Measurements from ENCODE around the gene CCL24. TPM values are rescaled to one million over a fixed set of nuclear protein-coding genes. Genes with fewer than 3 reads are reported as not detected.

The CCL24 gene
- total and polyA plus RNA-seq, 2 donors (not counting 3 experiments of a cell fraction or from before 2014, with no cell fraction given): not detected

GRCh38 chr7:75772081-75773077, 41.2 kb downstream of the CCL24 start, which contains the start of gene CCL26:
CCL26 (minus strand) TSS chr7:75772211; CDS start chr7:75772176, 35 bp downstream.
- POLR2A ChIA-PET: no interaction called here
- Histone ChIP-seq H3K9ac (replicated peaks; ENCODE audit: extremely low read depth, insufficient read depth, low read length) (no peak within 1 kb of the TSS), H2AFZ (ENCODE audit: low read depth, low read length) (no peak within 1 kb of the TSS), H3K4me1 (ENCODE audit: control insufficient read depth, extremely low read depth, insufficient read depth, low read length) (no peaks in the 10 kb centered on the region), H3K27me3 (ENCODE audit: control insufficient read depth in 2 of 2, insufficient read depth in 2 of 2, low read length in 2 of 2) (peaks cover 0 to 2% of the 10 kb centered on the region in 2 experiments), H3K9me3 (replicated peaks; ENCODE audit: control insufficient read depth, insufficient read depth, low read length) (no peaks in the 10 kb centered on the region), H3K4me3 (replicated peaks in 1 of 3; ENCODE audit: insufficient read depth in 1 of 3, low read depth in 1 of 3, low read length in 3 of 3) (no peak within 1 kb of the TSS), H3K79me2 (ENCODE audit: control insufficient read depth, insufficient read depth, low read length) (no peaks in the 10 kb centered on the region), H3K4me2 (ENCODE audit: insufficient read depth, low read length) (no peak within 1 kb of the TSS), H3K36me3 (ENCODE audit: control insufficient read depth in 2 of 2, extremely low read depth in 1 of 2, insufficient read depth in 2 of 2, low read length in 2 of 2) (no peaks in the 10 kb centered on the region), H4K20me1 (replicated peaks; ENCODE audit: control insufficient read depth, extremely low read depth, insufficient read depth, low read length) (no peaks in the 10 kb centered on the region), H3K27ac (ENCODE audit: insufficient read depth, low read depth, low read length) (no peak within 1 kb of the TSS), H3K9me1 (replicated peaks; ENCODE audit: control insufficient read depth, extremely low read depth, insufficient read depth, low read length) (no peaks in the 10 kb centered on the region)
- no peak for DNase-seq (ENCODE audit: low read depth, low spot score)
- CTCF ChIA-PET: interaction anchor here (1.0 to 1.8 kb wide), 2 partner anchors 10 to 16 kb away, joined by 4 to 12 read pairs; no protein-coding TSS in a partner anchor
- FAIRE-seq: no peak
- no TSS peak for BruUV-seq (replicated peaks)
- dilution Hi-C loops (cut with MboI; ENCODE audit: extremely low pct_ligation_motif_present, low sequenced_read_pairs): no loop called here
- TF ChIP-seq CTCF (IDR thresholded peaks at IDR 0.05; ENCODE audit: extremely low read depth in 1 of 2, insufficient read depth in 1 of 2, low read depth in 1 of 2, low read length in 2 of 2) (no peak), JUN (IDR thresholded peaks at IDR 0.05; ENCODE audit: borderline replicate concordance, insufficient read depth, insufficient read length, low read depth) (no peak), MYC (IDR thresholded peaks at IDR 0.05; ENCODE audit: low read depth, low read length) (no peak), POLR2A (IDR thresholded peaks at IDR 0.05; ENCODE audit: low read depth, low read length) (no peak), MAX (IDR thresholded peaks at IDR 0.05; ENCODE audit: insufficient read depth, insufficient read length) (no peak), GATA2 (IDR thresholded peaks at IDR 0.05; ENCODE audit: insufficient read depth, insufficient read length, low read depth, low read length) (no peak), EZH2 (IDR thresholded peaks at IDR 0.05; ENCODE audit: borderline replicate concordance, low read depth, low read length, severe bottlenecking) (no peak)
- intact Hi-C loops (cut with micrococcal nuclease): no loop called here

All from endothelial cell of umbilical vein (primary cell).